HepG2 (cell line): ENCODE data around the gene DRC7. TPM values are rescaled to one million over a fixed set of nuclear protein-coding genes. Genes with fewer than 3 reads are reported as not detected.

Source experiments
- ADNP ChIP-seq: sonication (generic); formaldehyde crosslinking; IDR thresholded peaks from 2 replicates; pipeline ENCODE4 v1.4.0; 2020; ENCODE audit warnings: missing genetic modification reagents
- ATF7-NPFF ChIP-seq: sonication (generic); formaldehyde crosslinking; IDR thresholded peaks from 2 replicates; pipeline ENCODE4 v1.8.1; 2023; ENCODE audit warnings: mild to moderate bottlenecking, low read depth, missing genetic modification reagents, moderate library complexity
- BRF2 ChIP-seq: sonication (generic); formaldehyde crosslinking; IDR thresholded peaks from 2 replicates; pipeline ENCODE4 v1.8.1; 2022; ENCODE audit warnings: mild to moderate bottlenecking, missing genetic modification reagents
- CBX5 ChIP-seq: sonication (generic); formaldehyde crosslinking; IDR thresholded peaks from 2 replicates; pipeline ENCODE4 v1.4.0; 2020; ENCODE audit warnings: missing genetic modification reagents, borderline replicate concordance
- CHD2 ChIP-seq: IDR thresholded peaks from 2 replicates; pipeline ENCODE4 v1.6.1; 2011; ENCODE audit warnings: low read depth, low read length, improper control_type of control experiment
- DDIT3 ChIP-seq: sonication (generic); formaldehyde crosslinking; IDR thresholded peaks from 2 replicates; pipeline ENCODE4 v1.4.0; 2020; ENCODE audit warnings: mild to moderate bottlenecking, missing genetic modification reagents
- IRF9 ChIP-seq: sonication (generic); formaldehyde crosslinking; IDR thresholded peaks from 2 replicates; pipeline ENCODE4 v1.8.0; 2022; ENCODE audit warnings: missing genetic modification reagents, mild to moderate bottlenecking, borderline replicate concordance
- KIAA2018 ChIP-seq: sonication (generic); formaldehyde crosslinking; IDR thresholded peaks from 2 replicates; pipeline ENCODE4 v1.5.0; 2020; ENCODE audit warnings: mild to moderate bottlenecking, missing genetic modification reagents, borderline replicate concordance
- KLF9 ChIP-seq: IDR thresholded peaks from 2 replicates; pipeline ENCODE4 v1.6.1; 2016; ENCODE audit warnings: low read depth
- KMT2A ChIP-seq: sonication (generic); formaldehyde crosslinking; IDR thresholded peaks from 2 replicates; pipeline ENCODE4 v1.4.0; 2020; ENCODE audit warnings: missing genetic modification reagents
- KMT2B ChIP-seq: IDR thresholded peaks from 2 replicates; pipeline ENCODE4 v1.6.1; 2016; ENCODE audit warnings: missing genetic modification reagents, missing compliant biosample characterization
- NCOA1 ChIP-seq: sonication (generic); formaldehyde crosslinking; IDR thresholded peaks from 2 replicates; pipeline ENCODE4 v1.9.0; 2021; ENCODE audit warnings: missing genetic modification reagents
- NCOA5 ChIP-seq: sonication (generic); formaldehyde crosslinking; IDR thresholded peaks from 2 replicates; pipeline ENCODE4 v1.4.0; 2020; ENCODE audit warnings: missing genetic modification reagents
- PHF21A ChIP-seq: sonication (generic); formaldehyde crosslinking; IDR thresholded peaks from 2 replicates; pipeline ENCODE4 v1.5.0; 2020; ENCODE audit warnings: mild to moderate bottlenecking, missing genetic modification reagents
- POLR2A ChIP-seq, 2 experiments: IDR thresholded peaks; 2 replicates each; pipeline ENCODE4 v1.6.1; 2011; ENCODE audit warnings: low read depth in 2 of 2, low read length in 2 of 2, mild to moderate bottlenecking in 1 of 2, moderate library complexity in 1 of 2; ENCODE audit not compliant: insufficient read depth in 1 of 2
- RAD51 ChIP-seq: fragments of 450-650 bp; IDR thresholded peaks from 2 replicates; pipeline ENCODE4 v1.6.1; 2016; ENCODE audit warnings: borderline replicate concordance
- TBP ChIP-seq: sonication (generic); formaldehyde crosslinking; IDR thresholded peaks from 2 replicates; pipeline ENCODE4 v1.5.0; 2020; ENCODE audit warnings: missing genetic modification reagents
- ZBTB3 ChIP-seq: sonication (generic); formaldehyde crosslinking; IDR thresholded peaks from 2 replicates; pipeline ENCODE4 v1.4.0; 2020; ENCODE audit warnings: low read depth, mild to moderate bottlenecking, moderate library complexity, missing genetic modification reagents, borderline replicate concordance
- ZFYVE20 ChIP-seq: sonication (generic); formaldehyde crosslinking; IDR thresholded peaks from 2 replicates; pipeline ENCODE4 v1.8.0; 2023; ENCODE audit warnings: low read depth, mild to moderate bottlenecking, moderate library complexity, missing genetic modification reagents, borderline replicate concordance
- ZNF691 ChIP-seq: sonication (generic); formaldehyde crosslinking; IDR thresholded peaks from 2 replicates; pipeline ENCODE4 v1.4.0; 2020; ENCODE audit warnings: missing genetic modification reagents, low read depth, mild to moderate bottlenecking, borderline replicate concordance
- polyA plus RNA-seq, 8 experiments: library from polyadenylated mRNA; depleted of rRNA in 3 of 8; stranded (reverse) in 7 of 8; unstranded in 1 of 8; fragments of >200 nt; fragmentation: Illumina TruSeq in 4 of 8; extraction: Trizol in 4 of 8; gene quantifications; 2 replicates each; pipeline versions ENCODE4 v1.2.1 to v1.2.3, GENCODE V29; 2011 to 2016; ENCODE audit warnings: low read depth in 4 of 8, missing spikeins in 1 of 8, mixed read lengths in 1 of 8; ENCODE audit not compliant: insufficient read depth in 1 of 8
- total RNA-seq, 5 experiments: library from RNA; depleted of rRNA; stranded (reverse); fragments of >200 nt; fragmentation: Illumina TruSeq; extraction: Trizol; gene quantifications; 2 replicates each; pipeline ENCODE4 v1.2.3, GENCODE V29; 2016; ENCODE audit warnings: low read depth in 1 of 5

Gene DRC7
- total and polyA plus RNA-seq, 2 of the 13 experiments (the other 11 are each of a cell fraction or from before 2014, with no cell fraction given) = 2.7 to 3.4 TPM

- no peak for TF ChIP-seq KIAA2018 (CRISPR knock-in tag)
- TF ChIP-seq CHD2 = no peak
- TF ChIP-seq RAD51 = no peak
- no peak for TF ChIP-seq POLR2A (IDR thresholded peaks at IDR 0.05; ENCODE audit: insufficient read depth in 1 of 2, low read depth in 2 of 2, low read length in 2 of 2)
- TF ChIP-seq NCOA5 (CRISPR knock-in tag) = no peak
- no peak for TF ChIP-seq KLF9 (CRISPR knock-in tag)
- no peak for TF ChIP-seq NCOA1 (CRISPR knock-in tag)
- peak; percentile 33; the same call in 1 of the 2 replicates for TF ChIP-seq CBX5 (CRISPR knock-in tag)
- TF ChIP-seq DDIT3 (CRISPR knock-in tag) = no peak
- no peak for TF ChIP-seq IRF9 (CRISPR knock-in tag)
- no peak for TF ChIP-seq ADNP (CRISPR knock-in tag)
- peak; percentile 69 for TF ChIP-seq PHF21A
- TF ChIP-seq ATF7-NPFF (CRISPR knock-in tag) = no peak
- no peak for TF ChIP-seq TBP (CRISPR knock-in tag)
- TF ChIP-seq KMT2B = 0 out of 2 replicates have a peak, but pooled peaks have one; percentile 45
- no peak for TF ChIP-seq ZNF691 (CRISPR knock-in tag)
- TF ChIP-seq ZBTB3 (CRISPR knock-in tag) = no peak
- no peak for TF ChIP-seq ZFYVE20 (CRISPR knock-in tag)
- TF ChIP-seq BRF2 (CRISPR knock-in tag) = no peak
- 0 out of 2 replicates have a peak, but pooled peaks have one; percentile 28 for TF ChIP-seq KMT2A (CRISPR knock-in tag)
These were observed 15.1 kb downstream of the DRC7 start (continued) for GRCh38 chr16:57709663-57710062.
